Lower leg skin (tissue), 3 donors: ENCODE measurements around the gene TUBD1.

Source experiments
- CTCF ChIP-seq, 3 donors: fragments of 450-650 bp; IDR thresholded peaks; one replicate each; pipeline ENCODE4 v1.5.1; 2016; ENCODE audit warnings: antibody characterized with exemption in 3 of 3, mild to moderate bottlenecking in 3 of 3, moderate library complexity in 2 of 3
- POLR2A ChIP-seq, 2 donors: fragments of 450-650 bp; IDR thresholded peaks; one replicate each; pipeline ENCODE4 v1.6.1; 2016 to 2017; ENCODE audit warnings: antibody characterized with exemption in 2 of 2, mild to moderate bottlenecking in 1 of 2, moderate library complexity in 1 of 2

GRCh38 chr17:59876107-59876506 lies 16.6 kb downstream of the TUBD1 start:
- TF ChIP-seq CTCF (IDR thresholded peaks at IDR 0.05) (no peak), POLR2A (IDR thresholded peaks at IDR 0.05) (no peak)
